22Rv1 (cell line): Measurements from ENCODE around the gene RMRP.

ENCODE experiments used
- ZFX ChIP-seq: fragments of 450-650 bp; IDR thresholded peaks from 2 replicates; pipeline ENCODE4 v1.6.1; 2017; ENCODE audit warnings: antibody characterized with exemption, borderline replicate concordance
- TF ChIP-seq, protein P1 (sequence below): fragments of 450-650 bp; IDR thresholded peaks from 2 replicates; pipeline ENCODE4 v1.5.1; 2017; ENCODE audit warnings: mild to moderate bottlenecking

GRCh38 chr9:35657546-35658136, at the start of gene RMRP:
- TF ChIP-seq, protein P1, sequence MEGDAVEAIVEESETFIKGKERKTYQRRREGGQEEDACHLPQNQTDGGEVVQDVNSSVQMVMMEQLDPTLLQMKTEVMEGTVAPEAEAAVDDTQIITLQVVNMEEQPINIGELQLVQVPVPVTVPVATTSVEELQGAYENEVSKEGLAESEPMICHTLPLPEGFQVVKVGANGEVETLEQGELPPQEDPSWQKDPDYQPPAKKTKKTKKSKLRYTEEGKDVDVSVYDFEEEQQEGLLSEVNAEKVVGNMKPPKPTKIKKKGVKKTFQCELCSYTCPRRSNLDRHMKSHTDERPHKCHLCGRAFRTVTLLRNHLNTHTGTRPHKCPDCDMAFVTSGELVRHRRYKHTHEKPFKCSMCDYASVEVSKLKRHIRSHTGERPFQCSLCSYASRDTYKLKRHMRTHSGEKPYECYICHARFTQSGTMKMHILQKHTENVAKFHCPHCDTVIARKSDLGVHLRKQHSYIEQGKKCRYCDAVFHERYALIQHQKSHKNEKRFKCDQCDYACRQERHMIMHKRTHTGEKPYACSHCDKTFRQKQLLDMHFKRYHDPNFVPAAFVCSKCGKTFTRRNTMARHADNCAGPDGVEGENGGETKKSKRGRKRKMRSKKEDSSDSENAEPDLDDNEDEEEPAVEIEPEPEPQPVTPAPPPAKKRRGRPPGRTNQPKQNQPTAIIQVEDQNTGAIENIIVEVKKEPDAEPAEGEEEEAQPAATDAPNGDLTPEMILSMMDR, result no peak
- TF ChIP-seq ZFX, result no peak
